GM18526 (cell line): ENCODE measurements around the gene HSPD1.
A peak's percentile ranks its signal among the peaks of the same experiment; 100 is the strongest.

Experiments
- POLR2A ChIP-seq: IDR thresholded peaks from 3 replicates; pipeline ENCODE4 v1.6.1; 2011; ENCODE audit not compliant: insufficient read length; ENCODE audit errors: extremely low read depth

The HSPD1 gene

GRCh38 chr2:197502685-197503084 is 3.0 kb upstream of the HSPD1 start:
- no peak for TF ChIP-seq POLR2A

GRCh38 chr2:197502201-197502600 is 2.6 kb upstream of the HSPD1 start:
- no peak for TF ChIP-seq POLR2A

DNA sequence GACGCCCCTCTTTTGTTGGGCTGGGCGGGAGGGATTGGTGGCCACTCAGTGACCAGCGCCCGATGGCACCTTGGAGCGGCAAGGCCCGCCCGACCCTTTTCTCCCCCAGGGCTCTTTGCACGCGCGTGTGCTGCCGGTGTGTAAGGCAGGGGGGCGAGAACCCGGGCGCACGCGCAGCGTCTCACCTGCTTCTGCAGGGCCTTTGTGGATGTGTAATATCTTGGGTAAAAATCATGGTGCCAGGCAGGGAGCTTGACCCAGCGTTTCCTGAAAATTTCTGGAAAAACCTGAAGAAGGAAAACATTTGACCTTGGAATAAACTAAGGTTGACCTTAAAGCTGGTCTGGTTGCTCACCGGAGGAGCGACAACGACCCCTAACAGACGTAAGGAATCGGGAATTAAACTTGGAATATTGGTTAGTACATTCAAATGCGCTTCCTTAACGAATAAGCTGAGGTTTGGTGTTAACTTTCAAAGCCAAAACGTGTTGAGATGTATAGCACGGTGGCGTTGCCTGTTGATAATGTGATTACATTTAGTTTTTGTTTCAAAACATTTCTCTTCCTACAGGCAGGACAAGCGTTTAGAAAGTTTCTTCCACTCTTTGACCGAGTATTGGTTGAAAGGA is 977 bp upstream of the HSPD1 start:
- TF ChIP-seq POLR2A: no peak

- peak; percentile 61 for TF ChIP-seq POLR2A
Observed at GRCh38 chr2:197498937-197499593, 575 bp downstream of the HSPD1 start.

GRCh38 chr2:197498235-197498936 is 1.3 kb downstream of the HSPD1 start:
- TF ChIP-seq POLR2A: no peak

DNA sequence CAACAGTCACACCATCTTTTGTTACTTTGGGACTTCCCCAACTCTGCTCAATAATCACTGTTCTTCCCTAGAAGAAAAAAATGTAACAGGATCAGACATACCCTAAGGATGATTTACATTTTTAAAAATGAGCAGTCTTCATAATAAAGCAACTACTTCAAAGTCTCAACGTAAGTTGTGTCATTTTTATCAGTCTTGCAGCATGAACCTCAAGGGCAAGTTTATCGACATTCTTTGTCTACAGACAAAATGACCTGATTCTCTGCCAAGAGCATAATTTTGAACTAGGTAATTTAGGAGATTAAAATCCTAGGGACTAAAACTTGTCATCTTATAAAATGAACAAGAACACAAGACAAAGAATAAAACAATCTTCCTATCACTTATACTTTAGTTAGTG is 2.3 kb downstream of the HSPD1 start:
- no peak for TF ChIP-seq POLR2A

- no peak for TF ChIP-seq POLR2A
Observed at GRCh38 chr2:197496695-197497094, 2.9 kb downstream of the HSPD1 start.

GRCh38 chr2:197495433-197496134 is 4.1 kb downstream of the HSPD1 start:
- no peak for TF ChIP-seq POLR2A

DNA sequence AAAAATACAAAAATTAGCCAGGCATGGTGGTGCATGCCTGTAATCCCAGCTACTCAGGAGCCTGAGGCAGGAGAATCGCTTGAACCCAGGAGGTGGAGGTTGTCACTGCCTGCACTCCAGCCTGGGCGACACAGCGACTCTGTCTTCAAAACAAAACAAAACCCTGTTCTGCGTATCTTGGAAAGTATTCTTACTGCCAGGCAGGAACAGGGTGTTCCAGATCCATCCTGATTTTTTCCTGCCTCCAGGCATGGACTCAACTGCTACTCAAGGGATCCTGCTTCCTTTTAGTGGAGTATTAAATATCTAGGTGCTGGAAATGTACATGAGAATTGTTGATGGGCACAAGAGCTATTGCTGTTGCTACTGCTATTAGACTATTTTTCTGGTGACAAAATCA is 12.3 kb downstream of the HSPD1 start:
- TF ChIP-seq POLR2A: no peak

GRCh38 chr2:197486175-197486574 is 13.5 kb downstream of the HSPD1 start:
- TF ChIP-seq POLR2A: no peak

DNA sequence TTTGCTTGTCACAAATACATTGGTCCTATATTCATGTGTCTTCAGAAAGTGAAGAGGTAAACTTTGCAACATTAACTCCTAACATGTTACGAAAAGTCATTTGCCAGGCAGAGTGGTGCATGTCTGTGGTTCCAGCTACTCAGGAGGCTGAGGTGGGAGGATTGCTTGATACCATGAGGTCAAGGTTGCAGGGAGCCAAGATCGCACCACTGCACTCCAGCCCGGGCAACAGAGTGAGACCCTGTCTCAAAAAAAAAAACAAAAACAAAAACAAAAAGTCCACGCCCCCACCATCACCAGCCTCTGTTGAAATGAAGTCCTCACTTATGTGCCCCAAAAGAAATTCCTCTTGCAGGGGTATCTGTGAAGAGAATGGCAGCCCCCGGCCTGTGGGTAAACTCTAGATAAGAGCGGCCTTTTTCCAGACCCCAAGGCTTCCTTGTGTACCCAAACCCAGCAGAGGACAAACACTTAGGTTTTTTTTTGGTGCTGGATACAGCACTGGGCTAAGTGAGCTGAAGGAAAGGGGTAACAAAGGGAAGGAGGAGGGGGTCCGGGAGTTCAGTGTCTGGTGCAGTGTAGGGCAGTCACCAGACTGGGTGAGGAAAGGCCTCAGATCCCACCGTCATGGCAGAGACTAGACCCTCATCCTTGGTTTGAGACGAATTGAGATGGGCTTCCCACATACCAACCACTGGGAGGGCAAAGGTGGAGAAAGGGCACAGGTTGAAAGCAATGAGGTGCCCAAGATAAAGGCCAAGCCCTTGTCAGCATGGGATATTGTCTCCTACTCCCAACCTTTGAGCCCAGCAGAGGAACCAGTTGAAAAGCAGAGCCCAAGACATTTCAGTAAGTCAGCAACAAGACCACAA is 19.2 kb downstream of the HSPD1 start:
- TF ChIP-seq POLR2A: no peak

DNA sequence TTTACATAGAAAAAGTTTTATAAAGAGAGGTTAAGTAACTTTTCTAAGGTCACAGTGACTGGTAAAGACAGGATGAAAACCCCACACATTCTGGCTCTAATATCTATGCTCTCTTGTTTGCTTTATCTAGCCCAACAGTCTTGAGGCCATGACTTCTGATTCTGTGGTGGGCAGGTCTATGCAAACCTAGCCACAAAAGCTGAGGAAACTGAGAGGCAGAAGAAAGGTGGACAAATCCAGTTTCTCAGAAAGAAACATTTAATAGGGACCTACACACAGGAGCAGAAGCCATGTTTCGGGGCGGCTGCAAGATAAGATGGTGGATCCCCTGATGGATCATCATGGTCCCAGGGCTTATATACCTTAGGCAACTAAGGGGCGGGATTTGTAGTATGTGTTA is 21.8 kb downstream of the HSPD1 start:
- TF ChIP-seq POLR2A: no peak

- no peak for TF ChIP-seq POLR2A
Observed at GRCh38 chr2:197472166-197472565, 27.5 kb downstream of the HSPD1 start.

DNA sequence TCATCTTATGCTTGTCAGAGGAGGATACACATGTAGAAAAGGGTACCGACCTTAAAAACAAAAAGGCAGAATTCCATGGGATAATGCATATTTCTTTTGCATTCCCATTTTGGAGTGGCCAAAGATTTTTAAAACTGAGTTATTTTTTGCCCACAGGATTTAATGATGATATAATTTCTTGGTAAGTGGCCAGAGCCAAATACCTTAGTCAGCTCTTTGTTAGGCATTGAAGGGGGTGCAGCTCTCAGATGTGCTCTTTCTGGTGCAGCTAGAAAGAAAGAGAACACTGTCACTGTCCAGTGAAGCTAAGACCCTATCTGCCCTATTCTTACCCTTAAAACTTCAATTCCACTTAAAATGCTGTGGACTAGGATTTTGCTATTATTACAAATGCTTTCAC is 35.5 kb downstream of the HSPD1 start:
- no peak for TF ChIP-seq POLR2A

DNA sequence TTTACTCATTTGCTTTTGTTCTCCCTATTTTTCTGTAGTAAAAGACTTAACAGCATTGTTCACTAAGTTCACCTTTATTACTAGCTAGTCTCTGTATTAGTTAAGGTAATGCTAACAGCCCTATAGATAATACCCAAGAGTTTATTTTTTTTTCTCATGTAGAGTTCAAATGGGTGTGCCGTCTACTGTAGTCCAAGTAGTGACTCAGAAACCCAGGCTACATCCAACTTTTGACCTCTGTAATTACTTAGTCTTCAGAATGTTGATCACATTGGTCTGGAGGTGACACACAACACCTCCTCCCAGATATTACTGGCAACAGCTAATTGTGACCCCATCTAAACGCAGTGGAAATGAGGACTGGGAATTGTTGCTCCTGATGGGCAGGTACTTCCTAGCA is 38.6 kb downstream of the HSPD1 start:
- TF ChIP-seq POLR2A: no peak

- TF ChIP-seq POLR2A: no peak
Observed at GRCh38 chr2:197460649-197461048, 39.0 kb downstream of the HSPD1 start.

DNA sequence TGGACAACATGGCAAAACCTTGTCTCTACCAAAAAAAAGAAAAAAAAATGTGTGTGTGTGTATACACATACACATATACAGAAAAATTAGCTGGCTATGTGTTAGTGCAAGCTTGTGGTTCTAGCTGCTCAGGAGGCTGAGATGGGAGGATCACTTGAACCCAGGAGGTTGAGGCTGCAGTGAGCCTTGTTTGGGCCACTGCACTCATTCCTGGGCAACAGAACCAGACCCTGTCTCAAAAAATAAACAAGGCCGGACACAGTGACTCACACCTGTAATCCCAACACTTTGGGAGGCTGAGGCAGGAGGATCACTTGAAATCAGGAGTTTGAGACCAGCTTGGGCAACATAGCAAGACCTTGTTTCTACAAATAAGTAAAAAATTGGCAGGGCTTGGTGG is 44.2 kb downstream of the HSPD1 start:
- TF ChIP-seq POLR2A: no peak
